ENCODE data around the gene CLTCL1.

DNA sequence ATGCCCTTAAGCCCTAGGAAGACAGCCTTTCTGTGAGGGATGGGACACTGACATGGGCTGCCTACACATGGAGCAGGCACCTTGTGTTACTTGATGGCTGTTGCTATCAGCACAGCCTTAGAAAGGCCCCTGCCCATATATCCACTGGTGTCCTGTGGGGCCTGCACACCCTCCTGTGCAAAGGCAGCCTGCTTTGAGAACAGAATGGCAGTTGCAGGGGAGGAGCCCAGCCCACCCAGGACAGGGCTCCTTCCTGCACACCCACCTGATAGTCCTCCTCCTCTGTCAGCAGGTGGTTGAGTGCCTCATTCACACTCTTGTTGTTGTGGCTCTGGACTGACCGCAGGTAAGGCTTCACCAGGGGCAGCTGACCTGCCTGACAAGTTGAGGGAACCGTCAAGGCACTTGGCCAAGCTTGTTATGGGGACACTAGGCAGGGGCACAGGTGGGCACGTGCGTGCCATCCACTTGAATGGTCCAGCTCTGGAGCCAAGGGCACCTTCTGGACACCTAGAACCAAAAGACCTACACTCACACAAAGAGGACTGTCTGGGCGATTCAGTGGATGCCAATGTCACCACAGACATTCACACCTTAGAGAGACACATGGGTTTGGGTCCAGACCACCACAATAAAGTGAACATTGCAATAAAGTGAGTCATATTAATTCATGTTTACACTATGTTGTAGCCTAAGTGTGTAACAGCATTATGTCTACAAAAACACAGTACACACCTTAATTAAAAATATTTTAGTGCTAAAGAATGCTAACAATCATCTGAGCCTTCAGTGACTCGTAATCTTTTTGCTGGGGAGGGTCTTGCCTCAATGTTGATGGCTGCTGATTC is 103.6 kb downstream of the CLTCL1 start:
- no peak for TF ChIP-seq ZNF274 (IDR thresholded peaks at IDR 0.05; ENCODE audit: low read depth, low read length)
- TF ChIP-seq YY1 (IDR thresholded peaks at IDR 0.05; ENCODE audit: insufficient read depth, insufficient read length), result no peak
- no peak for TF ChIP-seq SUZ12 (IDR thresholded peaks at IDR 0.05; ENCODE audit: extremely low read depth, insufficient read depth, insufficient read length)
